ENCODE results near the gene PANK4. TPM values are rescaled to one million over a fixed set of nuclear protein-coding genes. Genes with fewer than 3 reads are reported as not detected.
A peak's percentile ranks its signal among the peaks of the same experiment; 100 is the strongest.
"Not testable (repeated sequence)": the region's sequence is repeated elsewhere in the genome, so short reads cannot be mapped to it uniquely, and the experiment has no call there.

Gene PANK4
- total RNA-seq: 43.1 to 50.8 TPM (median 45.4 TPM) in 3 replicates

DNA sequence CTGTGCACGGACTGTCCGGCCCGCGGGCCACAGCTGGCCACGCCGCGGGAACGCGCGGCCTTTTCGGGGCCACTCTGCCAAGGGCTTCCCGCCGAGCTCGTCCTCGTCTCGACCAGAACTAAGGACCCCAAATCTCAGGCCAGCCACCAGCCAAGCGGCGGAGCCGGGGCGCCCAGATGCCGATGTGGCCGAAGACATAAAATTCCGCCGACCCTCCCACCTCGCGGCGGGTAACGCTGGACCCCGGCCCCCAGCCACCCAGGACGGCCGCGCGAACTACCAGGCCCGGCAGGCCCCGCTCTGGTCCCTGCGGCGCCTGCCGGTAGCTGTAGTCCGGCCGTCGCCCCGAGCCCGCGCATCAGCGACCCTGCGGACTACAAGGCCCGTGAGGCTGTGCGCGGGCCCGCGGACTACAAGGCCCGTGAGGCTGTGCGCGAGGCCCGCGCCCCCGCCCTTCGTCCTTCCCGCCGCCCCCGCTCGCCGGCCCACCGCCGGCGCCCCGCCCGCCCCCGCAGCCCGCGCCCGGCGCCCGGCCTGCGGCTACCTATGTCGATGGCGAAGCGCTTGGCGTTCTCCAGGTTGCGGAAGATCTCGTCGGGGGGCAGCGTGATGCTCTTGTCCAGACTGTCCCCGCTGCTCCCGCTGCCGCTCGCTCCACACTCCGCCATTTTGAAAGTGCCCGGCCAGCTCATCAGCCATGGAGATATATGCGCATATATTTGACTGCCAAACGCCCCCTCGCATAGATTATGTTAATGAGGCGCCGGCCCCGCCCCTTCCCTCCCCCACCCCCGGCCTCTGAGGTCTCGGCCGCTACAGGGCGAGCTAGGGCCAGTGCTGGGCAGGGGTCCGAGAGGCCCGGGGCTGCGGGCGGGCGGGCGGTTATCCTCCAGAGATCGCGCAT lies at the start of gene PANK4:
PANK4 (minus strand) TSS at position 677 of the 904 bp plus-strand sequence; CDS start at position 668, 9 bp downstream.
- TF ChIP-seq CTCF (IDR thresholded peaks at IDR 0.05; ENCODE audit: unreplicated experiment): no peak
- peak; percentile 84 to 88 for DNase-seq (ENCODE audit: low spot score in 2 of 2, unreplicated experiment in 2 of 2)
- peaks cover 20% of the 10 kb centered on the region for H3K4me1 Mint-ChIP-seq
- no peaks in the 10 kb centered on the region for H3K9me3 Mint-ChIP-seq
- H3K27ac Mint-ChIP-seq: peak within 1 kb of the TSS; percentile 97
- peaks cover 37% of the 10 kb centered on the region for H3K27me3 Mint-ChIP-seq (ENCODE audit: low read depth)
- peaks cover 2% of the 10 kb centered on the region for H3K36me3 Mint-ChIP-seq
- peak within 1 kb of the TSS; percentile 93 for H3K4me3 Mint-ChIP-seq

GRCh38 chr1:2574350-2574749 lies 48.0 kb upstream of the PANK4 start:
- peaks cover 14% of the 10 kb centered on the region for H3K9me3 Mint-ChIP-seq
- H3K36me3 Mint-ChIP-seq: no peaks in the 10 kb centered on the region
- no peak overlapping the region for H3K4me3 Mint-ChIP-seq
- H3K27me3 Mint-ChIP-seq (ENCODE audit: low read depth): peaks cover 7% of the 10 kb centered on the region
- no peak for TF ChIP-seq CTCF (IDR thresholded peaks at IDR 0.05; ENCODE audit: unreplicated experiment)
- H3K4me1 Mint-ChIP-seq: peaks cover 11% of the 10 kb centered on the region
- no peak overlapping the region for H3K27ac Mint-ChIP-seq
- DNase-seq (ENCODE audit: low spot score in 2 of 2, unreplicated experiment in 2 of 2): no peak

DNA sequence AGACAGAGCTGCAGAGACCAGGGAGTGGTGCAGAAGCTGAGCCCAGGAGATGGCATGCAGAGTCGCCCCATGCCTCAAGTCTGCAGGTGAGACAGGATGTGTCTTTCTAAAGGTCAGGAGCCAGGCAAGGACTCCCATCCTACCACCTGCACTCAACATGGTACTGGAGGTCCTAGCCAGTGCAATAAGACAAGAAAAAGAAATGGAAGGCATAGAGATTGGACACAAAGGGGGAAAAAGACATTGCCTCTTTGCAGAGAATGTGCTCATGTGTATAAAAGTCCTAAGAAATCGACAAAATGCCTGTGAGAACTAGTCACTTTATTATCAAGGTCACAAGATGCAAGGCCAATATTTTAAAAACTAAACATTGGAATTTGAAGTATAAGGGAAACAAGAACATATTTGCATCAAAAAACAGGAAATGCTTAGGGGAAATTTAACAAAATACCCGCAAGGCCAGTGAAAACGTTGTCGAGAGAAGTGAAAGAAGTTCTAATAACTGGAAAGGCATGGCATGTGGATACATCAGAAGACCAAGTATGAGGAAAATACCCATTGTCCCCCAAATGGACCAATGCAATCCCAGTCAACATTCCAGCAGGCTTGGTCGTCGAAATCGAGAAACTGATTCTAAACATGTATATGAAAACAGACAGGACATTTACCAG lies 47.0 kb upstream of the PANK4 start:
- no peak for DNase-seq (ENCODE audit: low spot score in 2 of 2, unreplicated experiment in 2 of 2)
- Mint-ChIP-seq H3K36me3 (no peaks in the 10 kb centered on the region), H3K4me1 (peaks cover 5% of the 10 kb centered on the region), H3K27me3 (ENCODE audit: low read depth) (peaks cover 11% of the 10 kb centered on the region), H3K27ac (no peak overlapping the region), H3K9me3 (peaks cover 14% of the 10 kb centered on the region), H3K4me3 (no peak overlapping the region)
- TF ChIP-seq CTCF (IDR thresholded peaks at IDR 0.05; ENCODE audit: unreplicated experiment): no peak

- TF ChIP-seq CTCF (IDR thresholded peaks at IDR 0.05; ENCODE audit: unreplicated experiment): no peak
Observed at GRCh38 chr1:2571348-2571747, 45.0 kb upstream of the PANK4 start.

GRCh38 chr1:2570332-2570731 lies 43.9 kb upstream of the PANK4 start:
- TF ChIP-seq CTCF (IDR thresholded peaks at IDR 0.05; ENCODE audit: unreplicated experiment): no peak
- H3K27me3 Mint-ChIP-seq (ENCODE audit: low read depth): peaks cover 14% of the 10 kb centered on the region
- no peak for DNase-seq (ENCODE audit: low spot score in 2 of 2, unreplicated experiment in 2 of 2)
- H3K36me3 Mint-ChIP-seq: no peaks in the 10 kb centered on the region
- H3K9me3 Mint-ChIP-seq: peaks cover 14% of the 10 kb centered on the region
- no peak overlapping the region for H3K4me3 Mint-ChIP-seq
- no peak overlapping the region for H3K27ac Mint-ChIP-seq
- H3K4me1 Mint-ChIP-seq: no peaks in the 10 kb centered on the region

More at GRCh38 chr1:2571348-2571747, 45.0 kb upstream of the PANK4 start:
- no peak overlapping the region for H3K27ac Mint-ChIP-seq
- peaks cover 14% of the 10 kb centered on the region for H3K9me3 Mint-ChIP-seq
- H3K27me3 Mint-ChIP-seq (ENCODE audit: low read depth): peaks cover 11% of the 10 kb centered on the region
- H3K4me3 Mint-ChIP-seq: no peak overlapping the region
- no peaks in the 10 kb centered on the region for H3K4me1 Mint-ChIP-seq
- DNase-seq (ENCODE audit: low spot score in 2 of 2, unreplicated experiment in 2 of 2): no peak
- no peaks in the 10 kb centered on the region for H3K36me3 Mint-ChIP-seq

DNA sequence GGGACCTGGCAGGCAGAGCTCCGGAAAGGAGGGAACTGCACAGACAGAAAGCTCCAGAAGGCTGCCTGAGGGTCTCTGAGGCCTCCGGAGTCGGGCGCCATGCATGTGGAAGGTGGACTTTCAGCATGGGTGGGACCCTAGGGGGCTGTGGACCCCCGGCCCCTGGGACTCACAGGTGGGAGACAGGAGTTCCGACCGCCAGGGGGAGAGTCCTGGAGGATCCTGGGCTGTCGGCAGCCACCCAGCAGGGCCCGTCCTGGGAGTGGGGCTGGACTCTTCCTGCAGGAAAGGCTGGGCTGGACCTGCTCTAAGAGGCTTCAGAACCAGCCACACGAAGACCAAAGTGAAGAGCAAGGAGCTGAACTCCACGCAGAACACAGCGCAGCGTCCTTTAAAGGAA lies 43.3 kb upstream of the PANK4 start:
- not testable (repeated sequence) for DNase-seq (ENCODE audit: low spot score in 2 of 2, unreplicated experiment in 2 of 2); H3K4me3 Mint-ChIP-seq; H3K36me3 Mint-ChIP-seq; H3K4me1 Mint-ChIP-seq; H3K27ac Mint-ChIP-seq
- Mint-ChIP-seq H3K27me3 (ENCODE audit: low read depth) (peaks cover 14% of the 10 kb centered on the region), H3K9me3 (peaks cover 14% of the 10 kb centered on the region)

Measured in mesothelial cell of epicardium (in vitro differentiated cells).